Fibroblast of mammary gland (primary cell): Measurements from ENCODE around the gene SLC22A15.

Experiments used
- DNase-seq: peaks from one replicate; pipeline ENCODE4 v3.0.0-alpha.2; 2010; ENCODE audit warnings: low read depth
- H3K4me3 ChIP-seq: 2 replicates; pipeline ENCODE4 v1.5.1; 2011; ENCODE audit warnings: low read depth, mild to moderate bottlenecking, low read length, moderate library complexity; ENCODE audit not compliant: control insufficient read depth
- TF ChIP-seq, protein P1 (sequence below): conservative IDR thresholded peaks from 2 replicates; pipeline ENCODE4 v1.5.1; 2011; ENCODE audit warnings: low read depth, low read length, inconsistent platforms; ENCODE audit not compliant: control insufficient read depth, insufficient read depth

SLC22A15 gene

DNA sequence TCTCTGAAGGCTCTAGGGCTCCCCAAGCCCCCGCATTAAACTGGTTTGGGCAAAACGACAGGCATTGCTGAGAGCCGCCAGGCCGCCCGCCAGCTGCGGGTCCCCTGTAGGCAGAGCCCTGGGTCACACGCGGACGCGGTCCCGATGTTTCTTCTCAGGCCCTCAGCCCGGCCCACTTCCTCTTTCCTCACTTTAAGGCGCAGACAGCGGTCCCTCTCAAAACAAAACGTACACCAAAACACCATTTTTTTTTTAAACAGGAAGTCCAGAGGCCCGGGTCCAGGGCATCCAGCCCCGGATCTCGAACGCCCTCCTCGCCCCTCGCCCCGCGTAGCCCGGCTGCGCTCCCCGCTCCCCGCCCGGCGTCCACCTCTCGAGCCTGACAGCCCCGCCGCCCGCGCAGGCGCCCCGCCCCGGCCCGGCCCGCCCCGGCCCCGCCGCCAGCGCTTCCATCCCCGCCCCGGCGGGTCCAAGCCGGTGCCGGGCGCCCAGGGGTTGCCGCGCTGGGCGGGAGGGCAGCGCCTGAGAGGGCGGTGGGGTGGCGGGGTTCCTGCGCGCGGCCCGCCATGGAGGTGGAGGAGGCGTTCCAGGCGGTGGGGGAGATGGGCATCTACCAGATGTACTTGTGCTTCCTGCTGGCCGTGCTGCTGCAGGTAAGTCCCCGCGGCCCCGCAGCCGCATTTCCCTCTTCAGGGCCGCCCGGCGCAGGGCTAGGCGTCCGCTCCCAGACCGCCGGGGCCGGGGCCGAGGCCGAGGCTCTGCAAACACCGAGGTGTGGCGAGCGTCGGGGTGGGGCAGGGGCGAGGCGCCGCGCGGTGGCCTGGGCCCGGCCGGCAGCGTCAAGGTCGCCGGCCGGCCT is at the start of gene SLC22A15:
Gene SLC22A15, plus strand, starts transcription at position 452 of the 859 bp plus-strand sequence. Its CDS starts 115 bp downstream, at position 567.
- TF ChIP-seq, protein P1, sequence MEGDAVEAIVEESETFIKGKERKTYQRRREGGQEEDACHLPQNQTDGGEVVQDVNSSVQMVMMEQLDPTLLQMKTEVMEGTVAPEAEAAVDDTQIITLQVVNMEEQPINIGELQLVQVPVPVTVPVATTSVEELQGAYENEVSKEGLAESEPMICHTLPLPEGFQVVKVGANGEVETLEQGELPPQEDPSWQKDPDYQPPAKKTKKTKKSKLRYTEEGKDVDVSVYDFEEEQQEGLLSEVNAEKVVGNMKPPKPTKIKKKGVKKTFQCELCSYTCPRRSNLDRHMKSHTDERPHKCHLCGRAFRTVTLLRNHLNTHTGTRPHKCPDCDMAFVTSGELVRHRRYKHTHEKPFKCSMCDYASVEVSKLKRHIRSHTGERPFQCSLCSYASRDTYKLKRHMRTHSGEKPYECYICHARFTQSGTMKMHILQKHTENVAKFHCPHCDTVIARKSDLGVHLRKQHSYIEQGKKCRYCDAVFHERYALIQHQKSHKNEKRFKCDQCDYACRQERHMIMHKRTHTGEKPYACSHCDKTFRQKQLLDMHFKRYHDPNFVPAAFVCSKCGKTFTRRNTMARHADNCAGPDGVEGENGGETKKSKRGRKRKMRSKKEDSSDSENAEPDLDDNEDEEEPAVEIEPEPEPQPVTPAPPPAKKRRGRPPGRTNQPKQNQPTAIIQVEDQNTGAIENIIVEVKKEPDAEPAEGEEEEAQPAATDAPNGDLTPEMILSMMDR: no peak
- peak within 1 kb of the TSS; percentile 59 for H3K4me3 ChIP-seq
- peak; percentile 47 for DNase-seq

DNA sequence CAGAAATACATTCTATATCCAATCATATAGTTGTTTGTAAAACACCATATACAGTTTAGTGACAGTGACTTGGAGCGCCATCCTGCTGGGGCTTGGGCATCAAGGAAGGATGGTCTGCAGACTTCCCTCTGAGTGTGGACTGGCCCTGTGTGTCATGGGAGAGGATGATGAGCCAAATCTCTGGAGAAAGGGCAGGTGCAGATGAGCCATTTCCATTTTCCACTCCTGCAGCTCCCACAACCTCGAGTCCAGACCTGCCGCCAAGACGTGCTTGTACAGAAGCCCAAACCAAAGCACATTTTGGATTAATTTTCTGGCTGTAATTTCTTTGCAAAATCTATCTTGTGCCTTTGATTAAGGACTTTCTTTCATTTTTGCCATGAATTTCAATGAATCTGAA is 48.3 kb upstream of the SLC22A15 start:
- TF ChIP-seq, protein P1: no peak
- DNase-seq: no peak
- H3K4me3 ChIP-seq: no peak overlapping the region

DNA sequence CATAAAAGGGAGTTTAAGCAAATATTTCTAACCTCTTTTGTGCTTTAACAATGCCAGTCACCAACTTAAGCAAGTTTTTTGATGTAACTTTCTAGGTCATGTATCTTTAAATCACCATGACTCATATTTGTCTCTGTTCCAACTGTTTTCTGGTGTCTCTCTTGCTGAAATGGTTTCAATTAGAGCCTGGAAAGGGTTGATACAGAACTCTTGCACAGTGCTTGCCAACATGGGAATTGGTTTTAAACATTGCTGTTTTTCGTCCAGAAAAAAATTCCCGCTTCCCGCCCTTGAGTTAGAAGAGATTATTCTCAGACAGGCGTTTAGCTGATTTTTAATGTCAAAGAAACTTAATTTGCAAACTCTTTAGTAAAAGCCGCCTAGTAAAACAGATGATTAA is 46.4 kb upstream of the SLC22A15 start:
- TF ChIP-seq, protein P1: no peak
- H3K4me3 ChIP-seq: no peak overlapping the region
- DNase-seq: peak; percentile 96

DNA sequence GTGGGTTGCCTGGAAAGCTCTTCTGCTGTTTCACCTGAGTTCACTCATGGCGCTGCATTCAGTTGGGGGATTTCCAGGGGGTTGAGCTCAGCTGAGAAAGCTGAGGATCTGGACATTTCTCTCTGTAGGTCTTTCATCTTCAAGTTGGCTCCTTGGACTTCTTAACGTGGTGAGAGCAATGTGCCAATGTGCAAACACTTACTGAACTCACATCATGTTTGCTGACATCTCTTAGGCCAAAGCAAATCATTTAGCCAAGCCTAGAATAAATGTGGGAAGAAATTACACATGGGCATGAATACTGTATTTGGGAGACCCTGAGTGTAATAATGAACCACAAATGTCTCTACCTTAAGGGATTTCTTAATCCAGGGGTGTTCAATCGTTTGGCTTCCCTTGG is 42.7 kb upstream of the SLC22A15 start:
- no peak overlapping the region for H3K4me3 ChIP-seq
- TF ChIP-seq, protein P1: no peak
- DNase-seq: no peak

DNA sequence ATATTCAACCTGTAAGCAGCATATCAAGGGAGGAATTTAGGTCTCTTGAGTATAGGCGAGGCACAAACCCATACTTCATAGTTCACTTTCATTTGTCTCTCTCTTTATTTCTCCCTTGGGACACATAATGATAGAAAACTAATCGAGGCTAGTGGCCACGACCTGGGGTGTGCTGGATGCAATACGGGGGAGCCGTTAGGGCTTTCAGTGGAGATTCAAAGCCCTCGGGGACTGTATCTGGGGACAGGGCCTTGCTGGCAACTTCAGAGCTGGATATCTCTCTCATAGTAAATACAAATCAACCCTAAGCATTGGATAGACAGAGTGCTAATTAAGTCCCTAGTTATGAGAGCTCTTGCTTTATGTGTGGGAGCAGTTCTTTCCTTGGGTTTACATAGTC is 36.9 kb upstream of the SLC22A15 start:
- DNase-seq: no peak
- TF ChIP-seq, protein P1: no peak
- no peak overlapping the region for H3K4me3 ChIP-seq

DNA sequence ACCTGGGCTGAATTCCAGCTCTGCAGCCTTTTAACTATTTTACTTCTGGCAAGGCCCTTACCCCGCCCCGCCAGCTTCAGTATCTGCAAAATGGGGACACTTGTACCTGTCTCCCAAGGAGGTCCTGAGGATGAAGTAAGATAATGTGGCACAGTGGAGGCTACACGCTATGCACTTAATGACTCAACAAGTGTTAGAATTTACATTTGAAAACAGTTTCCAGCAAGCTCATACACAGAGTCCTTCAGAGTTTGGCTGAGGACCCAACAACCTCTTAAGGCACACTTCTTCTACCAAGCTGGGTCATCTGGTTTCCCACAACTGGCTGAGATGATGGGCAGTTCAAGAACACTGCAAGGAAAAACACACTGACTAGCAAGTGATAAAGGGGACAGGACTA is 30.2 kb upstream of the SLC22A15 start:
- TF ChIP-seq, protein P1: no peak
- no peak for DNase-seq
- H3K4me3 ChIP-seq: no peak overlapping the region
